ENCODE results near the gene CAMTA1.

Gene CAMTA1

GRCh38 chr1:7094509-7094908 is 309.3 kb downstream of the CAMTA1 start:
- no peak for DNase-seq

GRCh38 chr1:7095343-7095964 is 310.2 kb downstream of the CAMTA1 start:
- no peak for DNase-seq

GRCh38 chr1:7097938-7098592 is 312.8 kb downstream of the CAMTA1 start:
- no peak for DNase-seq

GRCh38 chr1:7098641-7099040 is 313.4 kb downstream of the CAMTA1 start:
- DNase-seq, result no peak

GRCh38 chr1:7100479-7100878 is 315.2 kb downstream of the CAMTA1 start:
- no peak for DNase-seq

- DNase-seq, result no peak
These were observed 315.9 kb downstream of the CAMTA1 start for GRCh38 chr1:7101187-7101586.

- no peak for DNase-seq
These were observed 318.1 kb downstream of the CAMTA1 start for GRCh38 chr1:7103361-7103782.

- DNase-seq, result no peak
These were observed 318.6 kb downstream of the CAMTA1 start for GRCh38 chr1:7103874-7104273.

- no peak for DNase-seq
These were observed 319.1 kb downstream of the CAMTA1 start for GRCh38 chr1:7104339-7104738.

- DNase-seq, result no peak
These were observed 320.0 kb downstream of the CAMTA1 start for GRCh38 chr1:7105269-7105668.

GRCh38 chr1:7106442-7107108 is 321.3 kb downstream of the CAMTA1 start:
- DNase-seq, result no peak

- no peak for DNase-seq
These were observed 322.0 kb downstream of the CAMTA1 start for GRCh38 chr1:7107109-7107830.

- DNase-seq, result no peak
These were observed 323.0 kb downstream of the CAMTA1 start for GRCh38 chr1:7108251-7108650.

- DNase-seq, result no peak
These were observed 324.6 kb downstream of the CAMTA1 start for GRCh38 chr1:7109901-7110300.

- no peak for DNase-seq
These were observed 325.1 kb downstream of the CAMTA1 start for GRCh38 chr1:7110321-7110720.

- no peak for DNase-seq
These were observed 326.6 kb downstream of the CAMTA1 start for GRCh38 chr1:7111853-7112252.

GRCh38 chr1:7113136-7113535 is 327.9 kb downstream of the CAMTA1 start:
- DNase-seq, result no peak

- DNase-seq, result no peak
These were observed 328.6 kb downstream of the CAMTA1 start for GRCh38 chr1:7113822-7114221.

GRCh38 chr1:7116001-7116400 is 330.7 kb downstream of the CAMTA1 start:
- no peak for DNase-seq

GRCh38 chr1:7117399-7118281 is 332.4 kb downstream of the CAMTA1 start:
- no peak for DNase-seq

GRCh38 chr1:7119156-7119555 is 333.9 kb downstream of the CAMTA1 start:
- DNase-seq, result no peak

- DNase-seq, result no peak
These were observed 335.8 kb downstream of the CAMTA1 start for GRCh38 chr1:7120863-7121621.
